GM12873 (cell line): ENCODE measurements around the gene SLC35A3.

Experiments used
- TF ChIP-seq, protein P1 (sequence below): IDR thresholded peaks from 2 replicates; pipeline ENCODE4 v1.5.1; 2012; ENCODE audit warnings: low read depth, mild to moderate bottlenecking, moderate library complexity, low read length, control low read depth; ENCODE audit not compliant: insufficient read depth; ENCODE audit errors: missing control alignments

The SLC35A3 gene

DNA sequence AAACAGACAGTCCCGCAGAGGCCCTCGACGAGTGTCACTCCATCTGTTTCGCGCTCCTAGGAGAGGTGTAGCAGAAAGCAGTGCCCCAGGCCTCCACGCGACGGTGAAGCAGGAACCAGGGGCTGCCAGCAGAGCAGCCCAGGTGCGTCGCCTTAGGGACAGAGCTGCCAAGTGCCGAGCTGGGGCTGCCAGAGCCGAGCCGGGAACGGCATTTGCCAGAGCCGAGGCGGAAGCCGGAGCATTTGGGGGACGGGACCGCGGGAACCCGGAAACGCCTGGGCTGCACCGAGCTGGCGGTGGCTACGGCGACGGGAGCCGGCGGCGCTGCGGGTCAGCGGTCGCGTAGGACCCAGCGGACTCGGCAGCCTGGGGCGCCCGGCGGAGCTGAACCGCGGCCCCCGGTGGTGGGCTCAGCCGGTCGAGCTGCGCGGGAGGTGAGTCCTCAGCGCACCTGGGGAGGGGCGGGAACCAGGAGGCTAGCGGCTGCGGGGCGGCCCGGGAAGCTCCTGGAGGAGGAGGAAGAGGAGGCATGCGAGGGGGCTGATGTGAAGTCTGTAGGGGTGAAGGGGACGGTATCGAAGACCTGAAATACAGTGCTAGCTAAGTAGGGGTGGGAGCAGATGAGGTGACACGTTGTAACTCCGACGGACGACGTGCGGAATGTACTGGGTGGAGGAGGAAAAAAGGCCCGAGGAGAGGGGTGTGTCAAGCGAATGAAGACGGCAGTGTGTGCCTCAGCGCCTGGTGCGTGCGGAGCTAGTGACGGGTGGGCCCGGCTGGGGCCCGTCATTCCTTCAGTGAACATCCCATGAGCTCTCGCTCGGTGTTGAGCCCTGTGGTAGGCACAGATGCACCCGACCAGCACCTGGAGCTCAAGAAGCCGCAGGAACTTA is at the start of gene SLC35A3:
Gene SLC35A3 (plus strand): TSS at position 268 of the 893 bp plus-strand sequence. CDS start 23,559 bp downstream, outside the sequence.
- TF ChIP-seq, protein P1, sequence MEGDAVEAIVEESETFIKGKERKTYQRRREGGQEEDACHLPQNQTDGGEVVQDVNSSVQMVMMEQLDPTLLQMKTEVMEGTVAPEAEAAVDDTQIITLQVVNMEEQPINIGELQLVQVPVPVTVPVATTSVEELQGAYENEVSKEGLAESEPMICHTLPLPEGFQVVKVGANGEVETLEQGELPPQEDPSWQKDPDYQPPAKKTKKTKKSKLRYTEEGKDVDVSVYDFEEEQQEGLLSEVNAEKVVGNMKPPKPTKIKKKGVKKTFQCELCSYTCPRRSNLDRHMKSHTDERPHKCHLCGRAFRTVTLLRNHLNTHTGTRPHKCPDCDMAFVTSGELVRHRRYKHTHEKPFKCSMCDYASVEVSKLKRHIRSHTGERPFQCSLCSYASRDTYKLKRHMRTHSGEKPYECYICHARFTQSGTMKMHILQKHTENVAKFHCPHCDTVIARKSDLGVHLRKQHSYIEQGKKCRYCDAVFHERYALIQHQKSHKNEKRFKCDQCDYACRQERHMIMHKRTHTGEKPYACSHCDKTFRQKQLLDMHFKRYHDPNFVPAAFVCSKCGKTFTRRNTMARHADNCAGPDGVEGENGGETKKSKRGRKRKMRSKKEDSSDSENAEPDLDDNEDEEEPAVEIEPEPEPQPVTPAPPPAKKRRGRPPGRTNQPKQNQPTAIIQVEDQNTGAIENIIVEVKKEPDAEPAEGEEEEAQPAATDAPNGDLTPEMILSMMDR = peak; percentile 19

DNA sequence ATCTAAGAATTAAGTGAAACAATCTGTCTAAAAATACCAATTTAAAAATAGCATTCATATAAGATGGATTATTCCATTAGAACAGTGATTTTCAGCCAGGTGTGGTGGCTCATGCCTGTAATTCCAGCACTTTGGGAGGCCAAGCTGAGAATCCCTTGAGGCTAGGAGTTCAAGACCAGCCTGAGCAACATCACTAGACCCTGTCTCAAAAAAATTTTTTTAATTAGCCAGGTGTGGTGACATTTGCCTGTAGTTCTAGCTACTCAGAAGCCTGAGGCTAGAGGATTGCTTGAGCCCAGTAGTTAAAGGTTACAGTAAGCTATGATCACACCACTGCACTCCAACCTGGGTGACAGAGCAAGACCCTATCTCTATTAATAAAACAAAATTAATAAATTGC is 35.0 kb upstream of the SLC35A3 start:
- TF ChIP-seq, protein P1 = no peak

DNA sequence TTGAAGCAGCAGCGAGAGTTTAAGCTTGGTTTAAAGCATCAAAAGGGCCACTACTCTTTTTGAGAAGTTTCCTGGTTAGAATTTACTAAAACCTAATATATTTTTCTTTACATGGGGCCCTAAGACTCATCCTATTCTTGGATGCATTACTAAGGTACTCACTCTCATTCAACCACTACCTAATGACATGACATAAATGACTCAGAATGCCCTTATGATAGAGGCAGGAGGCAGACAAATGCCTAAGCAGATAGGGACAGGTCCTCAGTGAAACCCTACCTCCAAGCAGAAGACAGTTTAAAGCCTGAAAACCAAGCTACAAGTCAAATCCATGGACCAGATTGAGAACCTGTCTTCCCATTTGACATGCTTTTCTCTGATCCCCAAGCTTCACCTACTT is 34.3 kb upstream of the SLC35A3 start:
- TF ChIP-seq, protein P1 = no peak

DNA sequence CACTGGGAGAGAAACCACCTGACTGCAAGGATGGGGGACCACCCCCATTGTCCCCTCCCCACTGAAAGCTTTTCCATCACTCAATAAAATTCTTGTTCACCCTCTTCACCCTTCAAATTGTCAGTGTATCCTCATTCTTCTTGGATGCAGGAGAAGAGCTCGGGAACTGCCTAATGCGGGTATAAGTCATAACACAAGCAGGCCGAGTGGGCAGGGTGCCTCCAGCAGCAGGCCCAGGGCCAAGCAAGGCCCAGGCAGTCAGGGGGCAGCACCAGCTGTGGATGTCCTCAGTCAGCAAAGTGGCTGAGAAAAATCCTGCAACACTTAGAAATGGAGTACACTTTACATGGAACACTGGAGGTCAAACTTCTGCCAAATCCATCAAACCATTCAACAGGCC is 33.7 kb upstream of the SLC35A3 start:
- TF ChIP-seq, protein P1 = no peak

DNA sequence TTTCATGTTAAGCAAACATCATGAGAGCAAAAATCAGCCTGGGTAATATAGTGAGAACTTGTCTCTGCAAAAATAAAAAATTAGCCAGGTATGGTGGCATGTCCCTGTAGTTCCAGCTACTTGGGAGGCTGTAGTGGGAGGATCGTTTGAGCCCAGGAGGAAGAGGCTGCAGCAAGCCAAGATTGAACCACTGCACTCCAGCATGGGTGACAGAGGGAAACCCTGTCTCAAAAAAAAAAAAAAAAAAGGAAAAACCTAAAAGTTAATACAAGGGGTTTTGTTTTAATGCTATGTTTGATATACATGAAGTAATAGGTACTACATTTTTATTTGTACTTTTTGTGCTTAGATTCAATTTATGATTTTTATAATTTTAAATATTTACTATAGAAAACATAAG is 27.1 kb upstream of the SLC35A3 start:
- TF ChIP-seq, protein P1 = no peak

DNA sequence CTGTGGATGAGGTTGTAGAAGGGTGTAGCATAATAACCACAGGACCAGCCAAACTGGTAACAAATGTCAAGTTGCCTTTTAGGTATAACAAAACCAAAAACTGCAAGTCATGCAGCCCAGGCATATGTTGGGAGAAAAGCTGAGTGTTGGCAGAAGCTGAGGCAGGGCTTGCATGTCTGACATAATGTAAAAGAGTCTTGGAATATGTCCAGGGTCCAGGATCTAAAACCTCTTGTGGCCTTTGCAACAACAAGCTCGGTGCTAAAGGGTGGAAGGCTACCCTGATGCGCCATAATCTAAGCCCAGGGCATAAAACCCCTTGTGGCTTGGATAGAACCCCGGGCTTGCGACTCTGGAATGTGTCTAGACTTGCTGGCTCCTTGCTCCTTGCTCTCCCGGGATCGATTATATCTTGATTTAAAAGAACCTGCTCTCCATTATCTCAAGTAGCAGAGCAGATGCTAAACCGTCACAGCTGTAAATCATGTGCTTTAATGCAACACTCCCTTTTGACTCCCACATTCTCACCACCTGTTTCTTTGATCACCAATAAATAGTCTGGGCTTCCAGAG is 26.5 kb upstream of the SLC35A3 start:
- TF ChIP-seq, protein P1 = no peak

DNA sequence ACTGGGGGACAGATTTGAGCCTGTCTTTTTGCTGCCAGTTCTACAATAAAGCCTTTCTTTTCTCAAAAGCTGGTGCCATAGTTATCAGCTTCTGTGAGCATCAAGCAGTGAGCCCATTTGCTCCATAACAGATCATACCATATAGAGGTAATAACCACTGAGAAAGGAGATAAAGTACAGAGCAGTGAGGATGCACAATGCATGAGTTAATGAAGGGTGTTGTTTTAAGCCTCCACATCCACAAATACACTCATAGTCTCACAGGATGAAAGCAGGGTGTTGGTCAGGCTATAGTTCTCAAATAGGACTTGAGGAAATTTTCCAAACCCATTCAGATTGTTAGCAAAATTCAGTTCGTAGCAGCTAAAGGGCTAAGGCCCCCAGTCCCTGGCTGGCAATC is 25.6 kb upstream of the SLC35A3 start:
- TF ChIP-seq, protein P1 = no peak
